ENCODE data around the gene UBXN6. TPM values are rescaled to one million over a fixed set of nuclear protein-coding genes. Genes with fewer than 3 reads are reported as not detected.
A peak's percentile ranks its signal among the peaks of the same experiment; 100 is the strongest.

The UBXN6 gene
- total RNA-seq, 1 donor from 2014 or later, result 63.6 TPM

GRCh38 chr19:4492337-4493103 lies 34.9 kb upstream of the UBXN6 start:
- Mint-ChIP-seq H3K9me3 (ENCODE audit: unreplicated experiment) (no peaks in the 10 kb centered on the region), H3K27me3 (ENCODE audit: low read depth, unreplicated experiment) (no peaks in the 10 kb centered on the region), H3K36me3 (ENCODE audit: low read depth, unreplicated experiment) (peaks cover 5% of the 10 kb centered on the region), H3K27ac (ENCODE audit: unreplicated experiment) (no peak overlapping the region), H3K4me1 (ENCODE audit: low read depth, unreplicated experiment) (no peaks in the 10 kb centered on the region), H3K4me3 (ENCODE audit: unreplicated experiment) (no peak overlapping the region)
- Histone ChIP-seq H3K79me2 (ENCODE audit: insufficient read depth, low read length) (peaks cover 8% of the 10 kb centered on the region), H2AFZ (ENCODE audit: low read depth, low read length) (no peak overlapping the region), H4K20me1 (ENCODE audit: insufficient read depth, low read length) (peaks cover 16% of the 10 kb centered on the region), H3K9ac (ENCODE audit: low read length) (peak overlapping the region; percentile 20), H3K4me3 (ENCODE audit: insufficient read depth, low read depth, low read length) (no peak overlapping the region), H3K27me3 (ENCODE audit: insufficient read depth, low read length) (no peaks in the 10 kb centered on the region), H3K4me2 (ENCODE audit: low read length) (no peak overlapping the region), H3K27ac (ENCODE audit: low read depth, low read length) (no peak overlapping the region), H3K4me1 (ENCODE audit: insufficient read depth, low read length) (no peaks in the 10 kb centered on the region), H3K9me3 (ENCODE audit: insufficient read depth, low read depth, low read length) (no peaks in the 10 kb centered on the region), H3K36me3 (ENCODE audit: insufficient read depth, low read length) (peaks cover 13% of the 10 kb centered on the region)
- DNase-seq (ENCODE audit: low read depth) (no peak), FAIRE-seq (peak; percentile 85)
- no peak for TF ChIP-seq CTCF (IDR thresholded peaks at IDR 0.05; ENCODE audit: insufficient read depth, low read depth, low read length)
- no peak for TF ChIP-seq EZH2 (IDR thresholded peaks at IDR 0.05; ENCODE audit: insufficient read depth, low read length)

GRCh38 chr19:4491446-4491845 lies 33.9 kb upstream of the UBXN6 start:
- peaks cover 13% of the 10 kb centered on the region for H3K36me3 ChIP-seq (ENCODE audit: insufficient read depth, low read length)
- H3K27ac Mint-ChIP-seq (ENCODE audit: unreplicated experiment), result no peak overlapping the region
- TF ChIP-seq EZH2 (IDR thresholded peaks at IDR 0.05; ENCODE audit: insufficient read depth, low read length), result no peak
- no peak for TF ChIP-seq CTCF (IDR thresholded peaks at IDR 0.05; ENCODE audit: insufficient read depth, low read depth, low read length)

GRCh38 chr19:4488496-4488895 lies 30.9 kb upstream of the UBXN6 start:
- H3K9me3 ChIP-seq (ENCODE audit: insufficient read depth, low read depth, low read length), result no peaks in the 10 kb centered on the region
- H3K4me1 ChIP-seq (ENCODE audit: insufficient read depth, low read length), result no peaks in the 10 kb centered on the region
- H3K9ac ChIP-seq (ENCODE audit: low read length), result no peak overlapping the region
- H3K27me3 ChIP-seq (ENCODE audit: insufficient read depth, low read length), result no peaks in the 10 kb centered on the region
- TF ChIP-seq CTCF (IDR thresholded peaks at IDR 0.05; ENCODE audit: insufficient read depth, low read depth, low read length), result no peak
- FAIRE-seq, result no peak
- H2AFZ ChIP-seq (ENCODE audit: low read depth, low read length), result no peak overlapping the region
- no peak overlapping the region for H3K4me3 ChIP-seq (ENCODE audit: insufficient read depth, low read depth, low read length)
- H3K4me1 Mint-ChIP-seq (ENCODE audit: low read depth, unreplicated experiment), result no peaks in the 10 kb centered on the region
- H3K36me3 Mint-ChIP-seq (ENCODE audit: low read depth, unreplicated experiment), result peaks cover 12% of the 10 kb centered on the region
- H3K27ac ChIP-seq (ENCODE audit: low read depth, low read length), result no peak overlapping the region
- no peak overlapping the region for H3K27ac Mint-ChIP-seq (ENCODE audit: unreplicated experiment)
- H4K20me1 ChIP-seq (ENCODE audit: insufficient read depth, low read length), result peaks cover 16% of the 10 kb centered on the region
- no peak overlapping the region for H3K4me2 ChIP-seq (ENCODE audit: low read length)
- H3K27me3 Mint-ChIP-seq (ENCODE audit: low read depth, unreplicated experiment), result no peaks in the 10 kb centered on the region
- no peak overlapping the region for H3K4me3 Mint-ChIP-seq (ENCODE audit: unreplicated experiment)
- no peaks in the 10 kb centered on the region for H3K9me3 Mint-ChIP-seq (ENCODE audit: unreplicated experiment)
- H3K79me2 ChIP-seq (ENCODE audit: insufficient read depth, low read length), result peaks cover 13% of the 10 kb centered on the region
- no peak for DNase-seq (ENCODE audit: low read depth)
- H3K36me3 ChIP-seq (ENCODE audit: insufficient read depth, low read length), result peaks cover 11% of the 10 kb centered on the region

More at GRCh38 chr19:4491446-4491845, 33.9 kb upstream of the UBXN6 start:
- Mint-ChIP-seq H3K4me1 (ENCODE audit: low read depth, unreplicated experiment) (no peaks in the 10 kb centered on the region), H3K27me3 (ENCODE audit: low read depth, unreplicated experiment) (no peaks in the 10 kb centered on the region), H3K36me3 (ENCODE audit: low read depth, unreplicated experiment) (peaks cover 11% of the 10 kb centered on the region), H3K4me3 (ENCODE audit: unreplicated experiment) (no peak overlapping the region), H3K9me3 (ENCODE audit: unreplicated experiment) (no peaks in the 10 kb centered on the region)
- FAIRE-seq (no peak), DNase-seq (ENCODE audit: low read depth) (no peak)
- peaks cover 8% of the 10 kb centered on the region for H3K79me2 ChIP-seq (ENCODE audit: insufficient read depth, low read length)
- no peak overlapping the region for H2AFZ ChIP-seq (ENCODE audit: low read depth, low read length)
- no peaks in the 10 kb centered on the region for H3K4me1 ChIP-seq (ENCODE audit: insufficient read depth, low read length)
- no peak overlapping the region for H3K4me3 ChIP-seq (ENCODE audit: insufficient read depth, low read depth, low read length)
- H3K9ac ChIP-seq (ENCODE audit: low read length), result no peak overlapping the region
- no peaks in the 10 kb centered on the region for H3K9me3 ChIP-seq (ENCODE audit: insufficient read depth, low read depth, low read length)
- H3K4me2 ChIP-seq (ENCODE audit: low read length), result no peak overlapping the region
- H3K27me3 ChIP-seq (ENCODE audit: insufficient read depth, low read length), result no peaks in the 10 kb centered on the region
- no peak overlapping the region for H3K27ac ChIP-seq (ENCODE audit: low read depth, low read length)
- peaks cover 16% of the 10 kb centered on the region for H4K20me1 ChIP-seq (ENCODE audit: insufficient read depth, low read length)
